ENCODE measurements around the gene TTC31. TPM values are rescaled to one million over a fixed set of nuclear protein-coding genes. Genes with fewer than 3 reads are reported as not detected.

The TTC31 gene
- total RNA-seq, 1 experiment from 2014 or later: 16.0 TPM

Other genes with a start within 250 kb of the TTC31 start
- 0.07 to 0.41 TPM (median 0.36 TPM) in 5 replicates for gene SLC4A5, start 139.7 kb upstream of the TTC31 start, total RNA-seq (2022; extraction: Qiagen RNA extraction)
- gene DCTN1, start 102.8 kb upstream of the TTC31 start, total RNA-seq (2022; extraction: Qiagen RNA extraction): 112 to 150 TPM (median 144 TPM) in 5 replicates
- 2.4 to 3.7 TPM (median 2.6 TPM) in 5 replicates for gene C2orf81, start 61.5 kb upstream of the TTC31 start, total RNA-seq (2022; extraction: Qiagen RNA extraction)
- 76.9 to 89.4 TPM (median 88.0 TPM) in 5 replicates for gene WDR54, start 61.4 kb upstream of the TTC31 start, total RNA-seq (2022; extraction: Qiagen RNA extraction)
- 18.9 to 25.9 TPM (median 23.9 TPM) in 5 replicates for gene RTKN, start 41.1 kb upstream of the TTC31 start, total RNA-seq (2022; extraction: Qiagen RNA extraction)
- 42.6 to 53.6 TPM (median 49.0 TPM) in 5 replicates for gene INO80B, start 28.0 kb upstream of the TTC31 start, total RNA-seq (2022; extraction: Qiagen RNA extraction)
- gene WBP1, start 24.6 kb upstream of the TTC31 start, total RNA-seq (2022; extraction: Qiagen RNA extraction): 47.3 to 87.4 TPM (median 83.1 TPM) in 5 replicates
- 37.4 to 54.3 TPM (median 52.0 TPM) in 5 replicates for gene MOGS, start 17.7 kb upstream of the TTC31 start, total RNA-seq (2022; extraction: Qiagen RNA extraction)
- 106 to 149 TPM (median 141 TPM) in 5 replicates for gene MRPL53, start 10.4 kb upstream of the TTC31 start, total RNA-seq (2022; extraction: Qiagen RNA extraction)
- 11.6 to 16.5 TPM (median 14.2 TPM) in 5 replicates for gene CCDC142, start 83 bp upstream of the TTC31 start, total RNA-seq (2022; extraction: Qiagen RNA extraction)
- gene LBX2, start 16.5 kb downstream of the TTC31 start, total RNA-seq (2022; extraction: Qiagen RNA extraction): 2.7 to 3.7 TPM (median 3.1 TPM) in 5 replicates
- gene PCGF1, start 24.6 kb downstream of the TTC31 start, total RNA-seq (2022; extraction: Qiagen RNA extraction): 30.8 to 43.0 TPM (median 33.4 TPM) in 5 replicates
- 0.19 to 0.58 TPM (median 0.33 TPM) in 5 replicates for gene TLX2, start 31.4 kb downstream of the TTC31 start, total RNA-seq (2022; extraction: Qiagen RNA extraction)
- 0.10 to 0.19 TPM (median 0.14 TPM) in 4 of 5 replicates, not detected in the other for gene DQX1, start 43.1 kb downstream of the TTC31 start, total RNA-seq (2022; extraction: Qiagen RNA extraction)
- gene AUP1, start 46.6 kb downstream of the TTC31 start, total RNA-seq (2022; extraction: Qiagen RNA extraction): 197 to 259 TPM (median 233 TPM) in 5 replicates
- gene HTRA2, start 46.9 kb downstream of the TTC31 start, total RNA-seq (2022; extraction: Qiagen RNA extraction): 31.4 to 42.9 TPM (median 39.7 TPM) in 5 replicates
- gene LOXL3, start 70.9 kb downstream of the TTC31 start, total RNA-seq (2022; extraction: Qiagen RNA extraction): 0.20 to 0.50 TPM (median 0.44 TPM) in 5 replicates
- gene DOK1, start 71.6 kb downstream of the TTC31 start, total RNA-seq (2022; extraction: Qiagen RNA extraction): 3.8 to 5.3 TPM (median 4.1 TPM) in 5 replicates
- not detected in 5 replicates for gene M1AP, start 165.2 kb downstream of the TTC31 start, total RNA-seq (2022; extraction: Qiagen RNA extraction)
- 9.6 to 15.2 TPM (median 10.2 TPM) in 5 replicates for gene SEMA4F, start 171.2 kb downstream of the TTC31 start, total RNA-seq (2022; extraction: Qiagen RNA extraction)